WTC11 (cell line): Measurements from ENCODE around the gene RYR3.

Experiments
- CREM ChIP-seq: sonication (generic); formaldehyde crosslinking; IDR thresholded peaks from 2 replicates; pipeline ENCODE4 v1.8.1; 2022; ENCODE audit warnings: mild to moderate bottlenecking, missing genetic modification reagents, moderate library complexity
- CTCF ChIP-seq: fragments of 200-600 bp; IDR thresholded peaks from 2 replicates; pipeline ENCODE4 v1.8.0; 2022; ENCODE audit warnings: antibody characterized with exemption
- FOXJ3 ChIP-seq: sonication (generic); formaldehyde crosslinking; IDR thresholded peaks from 2 replicates; pipeline ENCODE4 v1.9.0; 2021; ENCODE audit warnings: missing genetic modification reagents, mild to moderate bottlenecking, borderline replicate concordance
- NFE2L1 ChIP-seq: sonication (generic); formaldehyde crosslinking; IDR thresholded peaks from 2 replicates; pipeline ENCODE4 v1.8.1; 2023; ENCODE audit warnings: missing genetic modification reagents
- NR3C1 ChIP-seq: sonication (generic); formaldehyde crosslinking; conservative IDR thresholded peaks from 2 replicates; pipeline ENCODE4 v1.8.1; 2023; ENCODE audit warnings: low read depth, mild to moderate bottlenecking, missing genetic modification reagents
- SP1 ChIP-seq: sonication (generic); formaldehyde crosslinking; conservative IDR thresholded peaks from 2 replicates; pipeline ENCODE4 v1.8.1; 2022; ENCODE audit warnings: missing genetic modification reagents
- TF ChIP-seq, protein P1 (sequence below): sonication (generic); formaldehyde crosslinking; IDR thresholded peaks from 2 replicates; pipeline ENCODE4 v1.8.0; 2022; ENCODE audit warnings: mild to moderate bottlenecking, missing genetic modification reagents

GRCh38 chr15:33846142-33846541 is 535.4 kb downstream of the RYR3 start:
- no peak for TF ChIP-seq CTCF
- TF ChIP-seq SP1 (CRISPR knock-in tag) = no peak
- TF ChIP-seq FOXJ3 (CRISPR knock-in tag) = no peak
- TF ChIP-seq, protein P1, sequence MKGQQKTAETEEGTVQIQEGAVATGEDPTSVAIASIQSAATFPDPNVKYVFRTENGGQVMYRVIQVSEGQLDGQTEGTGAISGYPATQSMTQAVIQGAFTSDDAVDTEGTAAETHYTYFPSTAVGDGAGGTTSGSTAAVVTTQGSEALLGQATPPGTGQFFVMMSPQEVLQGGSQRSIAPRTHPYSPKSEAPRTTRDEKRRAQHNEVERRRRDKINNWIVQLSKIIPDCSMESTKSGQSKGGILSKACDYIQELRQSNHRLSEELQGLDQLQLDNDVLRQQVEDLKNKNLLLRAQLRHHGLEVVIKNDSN (CRISPR knock-in tag) = no peak
- no peak for TF ChIP-seq CREM (CRISPR knock-in tag)
- no peak for TF ChIP-seq NR3C1 (CRISPR knock-in tag)
- TF ChIP-seq NFE2L1 (CRISPR knock-in tag) = no peak
